ENCODE data around the gene ZNF2.

DNA sequence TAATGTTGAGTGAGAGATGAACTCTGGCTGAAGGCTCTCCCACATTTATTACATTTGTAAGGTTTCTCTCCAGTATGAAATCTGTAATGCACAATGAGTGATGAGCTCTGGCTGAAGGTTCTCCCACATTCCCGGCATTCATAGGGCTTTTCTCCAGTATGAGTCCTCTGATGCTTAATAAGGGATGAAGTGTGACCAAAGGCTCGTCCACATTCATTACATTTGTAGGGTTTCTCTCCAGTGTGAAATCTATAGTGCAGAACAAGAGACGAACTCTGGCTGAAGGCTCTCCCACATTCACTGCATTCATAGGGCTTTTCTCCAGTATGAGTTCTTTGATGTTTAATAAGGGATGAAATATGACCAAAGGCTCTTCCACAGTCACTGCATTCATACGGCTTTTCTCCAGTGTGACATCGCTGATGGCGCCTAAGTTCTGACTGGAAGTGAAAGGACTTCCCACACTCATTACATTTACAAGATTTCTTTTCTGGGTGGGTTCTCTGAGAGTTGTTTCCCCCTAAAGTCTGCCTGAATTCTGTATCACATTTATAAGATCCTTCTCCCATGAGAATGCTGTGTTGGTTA, 16.1 kb upstream of the ZNF2 start:
- no peak for TF ChIP-seq POLR2A (IDR thresholded peaks at IDR 0.05)
- TF ChIP-seq, protein P1, sequence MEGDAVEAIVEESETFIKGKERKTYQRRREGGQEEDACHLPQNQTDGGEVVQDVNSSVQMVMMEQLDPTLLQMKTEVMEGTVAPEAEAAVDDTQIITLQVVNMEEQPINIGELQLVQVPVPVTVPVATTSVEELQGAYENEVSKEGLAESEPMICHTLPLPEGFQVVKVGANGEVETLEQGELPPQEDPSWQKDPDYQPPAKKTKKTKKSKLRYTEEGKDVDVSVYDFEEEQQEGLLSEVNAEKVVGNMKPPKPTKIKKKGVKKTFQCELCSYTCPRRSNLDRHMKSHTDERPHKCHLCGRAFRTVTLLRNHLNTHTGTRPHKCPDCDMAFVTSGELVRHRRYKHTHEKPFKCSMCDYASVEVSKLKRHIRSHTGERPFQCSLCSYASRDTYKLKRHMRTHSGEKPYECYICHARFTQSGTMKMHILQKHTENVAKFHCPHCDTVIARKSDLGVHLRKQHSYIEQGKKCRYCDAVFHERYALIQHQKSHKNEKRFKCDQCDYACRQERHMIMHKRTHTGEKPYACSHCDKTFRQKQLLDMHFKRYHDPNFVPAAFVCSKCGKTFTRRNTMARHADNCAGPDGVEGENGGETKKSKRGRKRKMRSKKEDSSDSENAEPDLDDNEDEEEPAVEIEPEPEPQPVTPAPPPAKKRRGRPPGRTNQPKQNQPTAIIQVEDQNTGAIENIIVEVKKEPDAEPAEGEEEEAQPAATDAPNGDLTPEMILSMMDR (IDR thresholded peaks at IDR 0.05), result no peak
